Stimulated activated CD8-positive, alpha-beta memory T cell treated with anti-CD3 and anti-CD28 coated beads, Interleukin-2, amount 100 ng/mL, for 1 hour (primary cell): Measurements from ENCODE around the gene PCMT1.
"Not testable (repeated sequence)": the region's sequence is repeated elsewhere in the genome, so short reads cannot be mapped to it uniquely, and the experiment has no call there.

ENCODE experiments used
- DNase-seq, 2 donors: peaks; one replicate each; pipeline ENCODE4 v3.0.0-alpha.2; 2020; ENCODE audit warnings: low read depth in 2 of 2

Gene PCMT1

DNA sequence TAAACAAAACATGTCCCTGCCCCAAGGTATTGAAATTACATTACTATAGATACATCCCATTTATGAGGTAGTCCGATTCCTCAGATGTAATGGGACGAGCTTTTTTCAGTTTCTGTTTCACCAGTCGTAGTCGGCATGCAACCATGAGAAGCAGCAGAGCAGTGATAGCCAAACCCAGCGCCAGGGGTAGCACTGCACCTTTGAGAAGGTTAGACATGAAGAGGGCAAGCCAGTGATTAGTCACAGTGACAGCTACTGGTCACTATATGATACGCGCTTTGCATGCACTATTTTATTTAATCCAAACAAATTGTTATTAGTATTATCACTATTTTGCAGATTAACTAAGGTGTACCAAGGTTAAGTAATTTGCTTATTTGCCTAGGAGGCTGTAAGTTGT lies 71.0 kb downstream of the PCMT1 start:
- no peak for DNase-seq

DNA sequence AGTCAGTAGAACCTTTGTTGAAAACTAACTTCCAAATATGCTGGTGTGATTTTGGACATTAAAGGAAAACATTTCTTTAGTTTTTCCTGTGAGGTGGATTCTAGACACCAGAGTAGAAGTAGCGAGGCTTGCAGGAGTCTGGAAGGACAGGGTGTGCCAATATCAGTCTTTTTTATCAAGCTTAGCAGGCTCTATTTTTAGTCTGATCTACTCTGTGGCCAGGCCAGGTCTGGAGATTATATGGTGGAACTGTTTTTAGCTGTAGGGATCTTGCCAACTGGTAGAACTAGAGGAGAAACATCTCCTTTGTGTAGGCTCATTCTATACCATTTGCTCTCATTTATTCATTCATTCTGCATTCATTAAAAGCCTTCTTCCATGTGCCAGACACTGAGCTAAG lies 72.0 kb downstream of the PCMT1 start:
- DNase-seq, result no peak

DNA sequence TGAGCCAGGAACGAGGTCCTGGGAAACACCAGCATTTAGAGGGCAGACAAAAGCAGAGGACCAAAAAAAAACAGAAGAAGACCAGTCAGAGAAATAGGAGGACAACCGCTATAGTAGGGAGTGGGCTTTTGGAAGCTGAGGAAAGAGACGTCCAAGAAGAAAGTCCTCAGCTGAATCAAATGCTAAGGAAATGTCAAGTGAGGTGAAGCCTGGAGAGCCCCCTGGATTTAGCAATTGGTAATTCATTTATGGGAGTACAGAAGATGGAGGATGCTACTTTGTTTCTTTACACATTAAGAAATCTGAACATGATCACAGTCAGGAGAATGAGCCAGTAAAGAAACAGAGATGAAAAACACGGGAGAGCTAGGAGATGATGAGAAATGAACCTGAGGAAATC lies 73.5 kb downstream of the PCMT1 start:
- DNase-seq, result no peak

DNA sequence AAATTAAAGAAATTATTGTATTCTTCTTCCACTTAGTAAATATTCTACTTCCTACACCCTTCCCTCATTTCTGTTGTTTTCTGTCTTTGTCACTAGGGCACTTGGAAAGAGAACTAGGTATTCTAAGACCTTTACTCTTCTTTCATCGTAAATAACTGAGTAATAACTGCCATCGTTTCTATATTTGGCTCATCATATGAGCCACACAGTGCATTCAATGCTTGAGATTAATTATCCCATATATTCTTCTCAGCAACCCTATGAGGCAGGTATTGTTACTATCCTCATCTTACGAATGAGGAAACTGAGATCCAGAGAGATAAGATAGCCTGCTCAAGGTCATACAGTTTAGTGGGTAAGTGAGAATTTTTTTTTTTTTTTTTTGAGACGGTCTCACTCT lies 75.8 kb downstream of the PCMT1 start:
- no peak for DNase-seq

DNA sequence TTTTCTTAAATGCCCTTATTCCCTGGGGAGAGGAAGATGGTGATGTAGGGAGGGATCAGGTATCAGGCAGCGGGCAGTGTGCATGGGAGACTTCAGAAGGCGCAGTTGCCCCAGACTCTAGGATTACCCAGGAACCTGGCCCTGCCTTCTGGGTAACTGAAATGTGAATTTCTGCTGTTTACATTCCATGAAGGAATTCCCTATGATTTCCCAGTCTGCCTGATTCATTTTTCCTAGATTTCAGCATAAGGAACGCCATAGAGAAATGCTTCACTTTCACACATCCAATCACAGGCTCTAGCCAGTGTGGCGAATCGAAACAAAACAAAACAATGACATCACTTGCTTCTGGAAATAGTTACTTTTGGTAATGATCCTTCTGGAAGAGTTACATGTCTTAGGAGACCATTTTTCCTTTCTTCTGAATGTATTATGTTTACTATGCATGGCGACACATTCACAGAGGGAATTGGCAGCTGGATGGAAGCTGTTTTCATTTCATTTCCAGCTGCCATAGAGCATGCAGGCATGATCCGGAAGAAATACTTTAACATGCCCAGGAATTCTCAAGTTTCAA lies 81.3 kb downstream of the PCMT1 start:
- DNase-seq, result no peak

DNA sequence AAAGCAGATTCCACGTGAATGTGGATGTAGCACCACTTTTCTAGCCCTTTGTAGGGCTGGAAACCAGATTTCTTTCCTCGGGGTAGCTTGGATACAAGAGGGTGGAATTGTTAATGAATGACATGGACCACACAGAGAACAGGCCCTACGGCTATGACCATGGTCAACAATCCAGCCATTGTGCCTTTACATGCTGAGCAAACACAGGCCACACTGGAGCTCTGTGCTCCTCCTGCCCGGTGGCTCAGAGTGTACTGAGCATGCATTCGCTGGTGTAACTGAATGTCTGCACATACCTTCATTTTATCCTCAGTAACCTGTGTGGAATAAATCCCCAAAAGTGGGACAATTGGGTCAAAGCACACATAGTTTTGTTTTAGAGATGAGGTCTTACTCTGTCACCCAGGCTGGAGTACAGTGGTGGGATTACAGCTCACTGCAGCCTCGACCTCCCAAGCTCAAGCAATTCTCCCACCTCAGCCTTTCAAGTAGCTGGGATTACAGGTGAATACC lies 81.8 kb downstream of the PCMT1 start:
- DNase-seq, result no peak

DNA sequence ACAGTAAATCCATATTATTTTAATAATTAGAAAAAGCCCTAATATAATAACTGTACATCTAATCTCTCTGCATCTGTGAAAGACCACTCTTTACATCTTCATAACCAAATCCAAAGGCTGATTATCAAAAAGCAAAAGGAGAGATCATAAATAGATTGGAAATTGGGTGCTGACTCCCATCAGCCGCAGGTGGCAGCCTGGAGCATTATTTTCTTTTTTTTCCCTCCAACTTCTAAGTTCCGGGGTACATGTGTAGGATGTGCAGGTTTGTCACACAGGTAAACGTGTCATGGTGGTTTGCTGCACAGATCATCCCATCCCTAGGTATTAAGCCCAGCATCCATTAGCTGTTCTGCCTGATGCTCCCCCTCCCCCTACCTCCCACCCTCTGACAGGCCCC lies 84.1 kb downstream of the PCMT1 start:
- DNase-seq, result no peak

DNA sequence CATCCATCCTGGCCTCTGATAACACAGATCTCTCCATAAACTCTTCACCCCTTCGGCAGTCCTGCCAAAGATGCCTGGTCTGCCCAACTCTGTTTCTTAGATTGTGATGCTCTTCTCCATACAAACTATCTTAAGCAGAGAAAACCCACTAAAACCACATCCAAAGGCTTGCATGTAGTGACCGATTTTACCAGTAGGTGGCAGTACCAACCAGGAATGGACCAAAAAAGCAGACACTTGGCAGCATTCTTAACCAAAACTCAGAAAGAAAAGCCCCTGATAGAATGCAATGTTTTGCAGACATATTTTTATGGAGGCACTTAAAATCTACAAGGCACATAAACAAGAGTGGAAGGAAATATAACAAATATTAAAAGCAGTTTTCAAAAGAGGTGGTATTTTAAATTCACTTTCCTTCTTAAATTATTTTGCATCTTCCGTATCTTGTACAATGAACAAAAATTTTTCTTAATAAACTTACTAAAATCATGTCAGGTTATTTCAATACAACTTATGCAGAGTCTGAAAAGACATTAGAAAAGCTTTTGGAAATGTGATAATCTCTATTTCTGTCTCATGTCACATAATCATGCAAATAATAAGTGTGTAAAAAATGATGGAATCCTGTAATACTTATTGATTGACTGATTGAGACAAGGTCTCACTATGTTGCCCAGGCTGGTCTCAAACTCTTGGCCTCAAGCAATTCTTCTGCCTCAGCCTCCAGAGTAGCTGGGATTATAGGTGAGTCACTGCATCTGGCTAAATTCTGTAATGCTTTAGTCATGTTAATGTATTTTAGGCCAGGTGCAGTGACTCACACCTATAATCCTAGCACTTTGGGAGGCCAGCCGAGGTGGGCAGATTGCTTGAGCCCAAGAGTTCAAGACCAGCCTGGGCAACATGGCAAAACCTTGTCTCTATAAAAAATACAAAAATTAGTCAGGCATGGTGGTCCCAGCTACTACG lies 85.3 kb downstream of the PCMT1 start:
- DNase-seq, result peak; percentile 35 to 48

DNA sequence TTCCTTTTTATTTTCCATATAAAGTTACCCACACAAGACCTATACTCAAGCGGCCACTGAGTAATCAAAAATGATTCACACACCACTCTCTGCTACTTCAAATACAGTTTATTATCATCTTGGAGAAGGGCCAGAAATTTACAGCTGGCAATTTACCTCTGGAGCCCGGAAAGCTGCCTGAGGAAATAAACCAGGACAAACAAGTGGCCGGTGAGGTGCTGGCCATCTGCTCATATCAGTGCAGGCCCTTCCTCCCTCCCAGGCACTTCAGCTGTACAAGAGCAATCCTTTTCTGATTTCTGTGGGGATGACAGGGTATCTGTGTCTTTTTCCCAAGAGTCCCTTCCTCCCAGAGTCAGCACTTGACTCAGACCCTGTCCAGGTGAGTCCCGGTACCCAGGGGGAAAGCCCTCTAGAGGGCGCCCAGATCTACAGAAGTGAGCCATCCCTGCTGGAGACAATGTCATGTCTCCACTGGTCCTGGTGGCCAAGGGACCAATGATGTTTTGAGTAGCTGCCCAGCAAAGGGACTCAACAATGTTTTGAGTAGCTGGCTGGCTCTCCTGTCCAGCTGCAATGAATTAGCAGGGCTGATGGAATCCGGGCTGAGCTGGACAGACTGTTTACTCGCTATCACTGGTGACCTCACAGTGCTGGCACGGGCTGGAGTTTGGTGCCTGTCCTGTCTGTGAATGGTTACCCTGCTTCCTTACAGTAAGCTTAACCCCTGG lies 91.0 kb downstream of the PCMT1 start:
- DNase-seq, result peak in 1 of 2 donors; percentile 5

DNA sequence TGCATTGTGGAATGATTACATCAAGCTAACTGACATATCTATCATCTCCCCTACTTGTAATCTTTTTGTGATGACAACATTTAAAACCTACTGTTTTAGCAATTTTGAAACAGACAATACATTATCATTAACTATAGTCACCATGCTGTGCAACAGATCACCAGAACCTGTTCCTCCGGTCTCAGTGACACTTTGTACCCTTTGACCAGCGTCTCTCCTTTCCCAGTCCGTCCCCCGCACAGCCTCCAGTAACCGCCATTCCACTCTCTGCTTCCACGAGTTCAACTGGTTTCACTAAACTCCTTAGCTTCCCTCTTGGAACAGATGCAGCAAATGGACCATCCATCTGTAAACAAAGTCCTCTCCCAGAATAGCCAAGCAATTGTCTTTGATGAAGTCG lies 92.8 kb downstream of the PCMT1 start:
- DNase-seq, result no peak

DNA sequence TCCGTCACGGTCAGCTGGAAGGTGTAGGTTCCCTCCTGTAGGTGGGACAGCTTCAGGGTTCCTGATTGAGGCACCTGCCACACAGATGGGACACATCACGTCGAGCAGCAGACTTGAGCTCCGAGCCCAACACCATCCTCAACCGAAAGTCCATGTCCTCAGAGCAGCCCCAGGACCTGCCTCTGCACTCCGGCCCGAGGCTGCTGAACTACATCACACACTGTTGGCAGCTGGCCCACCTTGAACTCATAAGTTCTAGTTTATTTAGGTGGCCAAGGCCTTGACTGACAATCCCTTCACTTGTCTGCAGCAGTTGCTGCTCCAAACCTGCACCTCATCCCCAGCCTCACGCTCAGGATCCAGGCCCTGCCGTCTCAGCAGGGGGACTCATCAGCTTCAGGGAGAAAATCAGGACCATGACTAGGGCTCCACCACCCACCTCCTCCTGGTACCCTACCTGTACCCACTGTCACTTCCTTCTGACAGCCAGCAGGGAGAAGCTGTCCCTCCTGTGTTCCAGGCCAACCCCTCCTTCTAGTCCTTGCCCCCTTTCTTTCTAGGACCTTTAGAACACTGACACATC lies 93.6 kb downstream of the PCMT1 start:
- DNase-seq, result no peak

DNA sequence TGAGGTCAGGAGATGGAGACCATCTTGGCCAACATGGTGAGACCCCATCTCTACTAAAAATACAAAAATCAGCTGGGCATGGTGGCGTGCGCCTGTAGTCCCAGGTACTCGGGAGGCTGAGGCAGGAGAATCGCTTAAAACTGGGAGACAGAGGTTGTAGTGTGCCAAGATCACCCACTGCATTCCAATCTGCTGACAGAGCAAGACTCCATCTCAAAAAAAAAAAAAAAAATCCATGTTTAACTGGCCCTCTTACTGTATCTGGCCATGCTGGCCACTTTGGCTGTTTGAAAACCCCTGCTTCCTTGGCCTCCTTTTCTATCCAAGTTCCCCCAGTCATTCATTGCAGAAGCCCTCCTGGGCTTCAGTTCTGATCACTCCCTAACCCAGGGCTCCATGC lies 94.5 kb downstream of the PCMT1 start:
- not testable (repeated sequence) for DNase-seq

DNA sequence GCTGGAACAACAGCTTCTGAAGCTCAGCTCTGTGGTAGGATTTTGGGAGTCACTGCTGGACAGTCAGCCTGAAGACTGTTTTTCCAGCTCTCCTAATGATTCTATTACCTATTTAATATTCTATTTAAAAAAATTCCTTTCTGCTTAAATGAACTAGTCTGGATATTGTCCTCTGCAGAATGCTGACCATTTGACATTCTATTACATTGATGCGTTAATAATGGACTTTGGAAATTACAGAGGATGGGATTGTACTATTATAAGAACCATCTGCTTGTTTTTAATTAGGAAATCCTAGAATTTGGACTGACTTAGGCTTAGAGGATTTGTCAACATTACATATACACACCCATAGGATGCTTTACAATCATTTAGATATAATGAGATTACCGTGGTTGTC lies 94.9 kb downstream of the PCMT1 start:
- no peak for DNase-seq

DNA sequence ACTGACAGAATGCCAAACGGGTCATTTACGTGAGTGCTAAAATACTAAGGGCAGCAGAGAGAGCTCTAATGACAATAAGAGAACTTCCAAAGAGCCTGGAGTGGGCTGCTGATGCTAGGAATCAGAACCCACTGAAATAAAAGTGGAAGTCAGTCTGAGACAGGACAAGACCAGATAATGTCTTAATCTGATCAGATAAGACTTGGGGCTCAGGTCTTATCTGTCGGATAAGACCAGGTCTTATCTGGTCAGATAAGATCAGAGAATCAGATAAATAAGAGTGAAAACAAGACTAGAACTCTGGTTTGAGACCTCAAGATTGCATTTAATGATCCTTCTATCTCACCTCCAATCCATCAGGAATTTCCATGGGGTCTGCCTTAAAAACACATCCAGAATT lies 96.0 kb downstream of the PCMT1 start:
- DNase-seq, result no peak

DNA sequence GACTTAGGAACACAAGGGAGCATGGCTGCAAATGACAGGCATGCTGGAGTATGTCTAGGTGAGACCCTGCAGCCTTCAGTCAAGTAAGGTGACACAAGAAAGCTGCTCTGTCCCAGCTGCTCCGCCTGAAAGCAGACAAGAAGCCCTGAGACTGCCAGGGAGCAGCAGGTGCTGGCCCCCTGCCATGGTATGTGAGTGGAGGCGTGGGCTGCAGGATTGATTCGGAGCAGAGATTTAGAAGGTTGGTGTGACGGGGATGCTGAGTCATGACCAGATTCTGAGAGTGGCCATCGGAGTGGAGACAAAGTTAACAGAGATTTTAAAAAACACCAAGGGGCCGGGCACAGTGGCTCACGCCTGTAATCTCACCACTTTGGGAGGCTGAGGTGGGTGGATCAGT lies 96.8 kb downstream of the PCMT1 start:
- DNase-seq, result no peak

DNA sequence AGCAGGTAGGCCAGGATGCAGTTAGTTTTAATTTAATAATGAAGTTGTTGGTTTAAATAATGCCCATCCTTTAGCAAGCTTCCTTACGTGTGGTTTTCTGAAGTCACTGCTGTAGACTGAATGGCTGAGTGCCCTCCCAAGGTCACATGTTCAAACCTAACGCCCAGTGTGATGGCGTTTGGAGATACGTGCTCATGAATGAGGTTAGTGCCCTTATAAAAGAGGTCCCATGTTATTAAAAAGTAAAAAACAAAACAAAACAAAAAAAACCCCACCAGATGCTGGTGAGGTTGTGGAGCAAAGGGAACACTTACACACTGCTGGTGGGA lies 98.4 kb downstream of the PCMT1 start:
- no peak for DNase-seq

DNA sequence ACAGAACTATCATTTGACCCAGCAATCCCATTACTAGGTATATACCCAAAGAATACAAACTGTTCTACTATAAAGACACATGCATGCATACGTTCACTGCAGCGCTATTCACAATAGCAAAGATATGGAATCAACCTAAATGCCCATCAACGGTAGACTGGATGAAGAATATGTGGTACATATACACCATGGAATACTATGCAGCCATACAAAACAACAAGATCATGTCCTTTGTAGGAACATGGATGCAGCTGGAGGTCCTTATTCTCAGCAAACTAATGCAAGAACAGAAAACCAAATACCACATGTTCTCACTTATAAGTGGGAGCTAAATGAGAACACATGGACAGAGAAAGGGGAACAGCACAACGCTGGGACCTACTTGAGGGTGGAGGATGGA lies 98.8 kb downstream of the PCMT1 start:
- DNase-seq, result not testable (repeated sequence)

DNA sequence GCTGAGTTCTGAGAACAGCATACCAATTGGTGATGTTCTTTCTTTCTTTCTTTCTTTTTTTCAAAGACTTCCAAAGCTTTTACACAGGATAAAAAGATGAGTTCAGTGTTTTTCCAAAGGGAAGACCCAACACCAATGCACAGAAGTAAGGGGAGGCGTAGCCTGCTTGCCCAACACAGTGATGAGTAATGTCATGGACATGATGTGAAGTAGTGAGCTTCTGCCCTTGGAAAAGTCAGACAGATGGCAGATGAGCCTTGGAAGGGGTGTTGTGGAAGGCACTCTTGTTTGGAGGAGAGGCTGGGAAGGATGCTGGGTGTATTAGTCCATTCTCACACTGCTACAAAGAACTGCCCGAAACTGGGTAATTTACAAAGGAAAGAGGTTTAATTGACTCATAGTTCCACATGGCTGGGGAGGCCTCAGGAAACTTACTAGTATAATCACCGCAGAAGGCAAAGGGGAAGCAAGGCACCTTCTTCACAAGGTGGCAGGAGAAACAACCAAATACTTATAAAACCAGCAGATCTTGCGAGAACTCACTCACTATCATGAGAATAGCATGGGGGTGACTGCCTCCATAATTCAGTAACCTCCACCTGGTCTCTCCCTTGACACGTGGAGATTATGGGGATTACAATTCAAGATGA lies 102.0 kb downstream of the PCMT1 start:
- DNase-seq, result no peak

DNA sequence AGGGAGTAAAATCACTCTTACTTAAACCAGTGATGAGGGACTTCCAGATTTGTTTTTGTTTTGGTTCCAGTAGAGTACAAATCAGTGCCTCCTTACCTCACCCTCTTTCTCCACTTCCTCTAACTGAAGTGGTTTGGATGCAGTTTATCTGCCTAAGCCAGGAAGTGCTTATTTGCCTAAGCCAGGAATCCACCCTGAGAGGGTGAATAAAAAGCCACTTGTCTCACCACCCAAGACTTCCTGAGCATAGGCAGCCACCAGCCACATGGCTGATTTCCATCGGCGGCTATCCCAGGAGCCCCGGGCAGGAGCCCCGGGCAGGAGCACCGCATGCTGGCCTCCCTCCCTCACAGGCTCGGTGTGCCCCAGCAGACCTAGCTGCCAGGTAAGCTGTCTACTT lies 102.6 kb downstream of the PCMT1 start:
- no peak for DNase-seq

DNA sequence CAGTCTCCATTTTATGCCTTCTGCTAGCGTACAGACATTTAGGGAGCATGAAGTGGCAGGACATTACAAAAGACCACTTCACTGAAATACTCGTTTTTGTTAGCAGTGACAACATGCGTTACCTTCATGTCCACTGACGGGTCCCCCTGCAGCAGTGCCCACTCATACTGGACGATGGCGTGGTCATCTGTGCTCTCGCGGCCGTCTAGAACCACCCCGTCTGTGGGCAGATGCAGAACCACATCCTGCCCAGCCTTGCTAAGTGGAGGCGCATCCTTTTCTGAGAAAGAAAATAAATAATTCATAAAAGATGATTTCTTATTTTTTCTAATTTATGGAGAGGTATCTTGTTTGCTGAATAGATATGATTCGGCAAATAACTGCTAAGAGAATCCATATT lies 103.3 kb downstream of the PCMT1 start:
- no peak for DNase-seq

DNA sequence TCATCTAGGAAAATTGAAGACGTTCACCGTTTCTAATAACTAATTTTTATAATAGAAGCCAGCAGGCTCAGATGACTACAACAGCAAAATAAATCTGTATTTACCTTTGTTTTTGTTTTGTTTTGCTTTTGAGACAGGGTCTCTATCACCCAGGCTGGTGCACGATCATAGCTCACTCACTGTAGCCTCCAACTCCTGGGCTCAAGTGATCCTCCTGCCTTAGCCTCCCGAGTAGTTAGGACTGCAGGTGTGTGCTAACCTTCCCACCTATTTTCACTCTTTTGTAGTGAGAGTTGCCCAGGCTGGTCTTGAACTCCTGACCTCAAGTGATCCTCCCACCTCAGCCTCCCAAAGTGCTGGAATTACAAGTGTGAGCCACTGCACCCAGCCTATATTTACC lies 104.5 kb downstream of the PCMT1 start:
- not testable (repeated sequence) for DNase-seq

DNA sequence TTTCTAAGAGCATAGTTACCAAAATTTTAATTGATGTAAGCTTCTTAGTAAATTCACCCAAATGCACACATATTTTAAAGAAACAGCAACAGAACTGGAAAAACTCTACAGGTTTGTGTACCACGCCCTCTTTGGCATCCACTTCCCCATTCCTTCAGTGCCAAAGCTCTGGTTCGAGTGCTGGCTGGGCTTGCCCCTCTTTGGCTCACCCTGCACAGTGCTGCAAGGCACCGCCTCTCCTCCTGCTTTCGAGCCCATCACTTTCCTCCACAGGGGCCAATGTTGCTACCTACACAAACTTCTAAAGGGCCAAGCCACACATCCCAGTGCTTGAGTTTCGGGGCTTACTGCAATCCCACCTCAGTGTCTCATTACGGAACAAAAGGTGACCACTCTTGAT lies 105.0 kb downstream of the PCMT1 start:
- DNase-seq, result no peak
